ENCODE results near the gene SLCO2B1.

DNA sequence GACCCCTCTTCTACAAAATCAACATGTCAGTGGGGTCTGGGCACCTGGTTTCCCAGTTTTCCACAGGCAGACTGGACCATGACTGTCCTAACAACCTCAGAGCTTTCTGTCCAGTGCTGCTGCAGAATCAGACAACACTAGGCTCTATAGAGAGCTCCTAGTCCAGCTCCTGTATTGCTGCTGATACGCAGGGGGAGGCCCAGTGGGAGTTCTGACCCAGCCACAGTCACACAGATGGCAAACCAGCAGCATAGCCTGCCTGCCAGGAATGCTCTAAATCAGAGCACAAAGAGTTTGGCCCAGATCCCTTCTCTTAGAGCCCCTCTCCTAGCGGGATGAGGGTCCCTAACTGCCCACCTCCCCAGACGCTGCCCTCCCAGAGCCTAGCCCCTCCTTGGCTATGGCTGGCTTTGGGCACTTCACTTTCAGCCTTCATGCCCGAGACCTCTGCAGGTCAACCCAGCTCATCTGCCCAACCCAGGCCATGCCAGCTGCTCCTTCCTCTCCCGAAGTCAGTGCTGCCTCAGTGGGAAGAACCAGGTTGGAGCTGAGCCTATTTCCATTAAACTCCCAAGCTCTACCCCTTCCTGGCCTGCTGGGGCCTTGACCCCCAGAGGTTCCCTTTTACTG is 15.8 kb upstream of the SLCO2B1 start:
- TF ChIP-seq GTF2F1 (IDR thresholded peaks at IDR 0.05; ENCODE audit: borderline replicate concordance, low read depth, low read length) (no peak), JUND (IDR thresholded peaks at IDR 0.05; ENCODE audit: low read length) (no peak), E2F6 (IDR thresholded peaks at IDR 0.05) (no peak), POLR2A (IDR thresholded peaks at IDR 0.05; ENCODE audit: control extremely low read depth in 1 of 2, low read depth in 2 of 2, low read length in 2 of 2) (no peak), BACH1 (IDR thresholded peaks at IDR 0.05; ENCODE audit: low read length) (no peak), ASH2L (IDR thresholded peaks at IDR 0.05; ENCODE audit: low read length) (no peak), CHD2 (IDR thresholded peaks at IDR 0.05; ENCODE audit: low read length) (no peak)

Data from H1 (cell line).